Fibroblast of pulmonary artery (primary cell): ENCODE results near the gene KCNQ4.

Experiments used
- DNase-seq: peaks from one replicate; pipeline ENCODE4 v3.0.0-alpha.2; 2010; ENCODE audit warnings: low read depth
- H3K4me3 ChIP-seq: replicated peaks from 2 replicates; pipeline ENCODE4 v1.5.1; 2011; ENCODE audit warnings: low read depth, mild to moderate bottlenecking, control low read depth, low read length, moderate library complexity
- CTCF ChIP-seq: IDR thresholded peaks from 2 replicates; pipeline ENCODE4 v1.5.1; 2011; ENCODE audit warnings: mild to moderate bottlenecking, control low read depth, low read length, inconsistent platforms; ENCODE audit errors: missing control alignments

Gene KCNQ4

GRCh38 chr1:40836283-40836682, 52.7 kb downstream of the KCNQ4 start:
- DNase-seq = no peak
- H3K4me3 ChIP-seq = no peak overlapping the region
- TF ChIP-seq CTCF = no peak

- no peak for TF ChIP-seq CTCF
- DNase-seq = no peak
- no peak overlapping the region for H3K4me3 ChIP-seq
These were observed 54.0 kb downstream of the KCNQ4 start for GRCh38 chr1:40837601-40838000.

DNA sequence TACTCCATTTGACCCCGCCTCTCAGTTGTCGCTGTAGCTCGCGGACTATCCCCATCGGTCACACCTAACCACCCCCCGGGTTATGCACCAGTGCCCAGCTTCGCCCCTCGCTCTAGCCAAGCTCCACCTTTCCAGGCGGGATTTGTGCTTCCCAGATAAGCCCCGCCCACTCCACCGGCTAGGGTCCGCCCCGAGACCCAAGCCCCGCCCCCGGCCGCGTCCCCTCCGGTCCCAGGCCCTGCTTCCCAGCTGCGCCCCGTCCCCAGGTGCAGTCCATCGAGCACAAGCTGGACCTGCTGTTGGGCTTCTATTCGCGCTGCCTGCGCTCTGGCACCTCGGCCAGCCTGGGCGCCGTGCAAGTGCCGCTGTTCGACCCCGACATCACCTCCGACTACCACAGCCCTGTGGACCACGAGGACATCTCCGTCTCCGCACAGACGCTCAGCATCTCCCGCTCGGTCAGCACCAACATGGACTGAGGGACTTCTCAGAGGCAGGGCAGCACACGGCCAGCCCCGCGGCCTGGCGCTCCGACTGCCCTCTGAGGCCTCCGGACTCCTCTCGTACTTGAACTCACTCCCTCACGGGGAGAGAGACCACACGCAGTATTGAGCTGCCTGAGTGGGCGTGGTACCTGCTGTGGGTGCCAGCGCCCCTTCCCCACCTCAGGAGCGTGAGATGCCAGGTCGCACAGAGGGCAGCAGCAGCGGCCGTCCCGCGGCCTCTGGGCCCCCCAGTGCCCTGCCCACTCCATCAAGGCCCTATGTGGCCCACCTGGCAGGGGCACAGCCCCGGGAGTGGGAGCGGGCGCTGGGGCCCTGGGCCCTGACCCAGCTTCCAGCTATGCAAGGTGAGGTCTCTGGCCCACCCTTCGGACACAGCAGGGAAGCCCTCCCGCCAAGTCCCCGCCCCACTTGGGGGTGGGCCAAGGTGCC, 54.7 kb downstream of the KCNQ4 start:
- H3K4me3 ChIP-seq = no peak overlapping the region
- DNase-seq = no peak
- no peak for TF ChIP-seq CTCF

DNA sequence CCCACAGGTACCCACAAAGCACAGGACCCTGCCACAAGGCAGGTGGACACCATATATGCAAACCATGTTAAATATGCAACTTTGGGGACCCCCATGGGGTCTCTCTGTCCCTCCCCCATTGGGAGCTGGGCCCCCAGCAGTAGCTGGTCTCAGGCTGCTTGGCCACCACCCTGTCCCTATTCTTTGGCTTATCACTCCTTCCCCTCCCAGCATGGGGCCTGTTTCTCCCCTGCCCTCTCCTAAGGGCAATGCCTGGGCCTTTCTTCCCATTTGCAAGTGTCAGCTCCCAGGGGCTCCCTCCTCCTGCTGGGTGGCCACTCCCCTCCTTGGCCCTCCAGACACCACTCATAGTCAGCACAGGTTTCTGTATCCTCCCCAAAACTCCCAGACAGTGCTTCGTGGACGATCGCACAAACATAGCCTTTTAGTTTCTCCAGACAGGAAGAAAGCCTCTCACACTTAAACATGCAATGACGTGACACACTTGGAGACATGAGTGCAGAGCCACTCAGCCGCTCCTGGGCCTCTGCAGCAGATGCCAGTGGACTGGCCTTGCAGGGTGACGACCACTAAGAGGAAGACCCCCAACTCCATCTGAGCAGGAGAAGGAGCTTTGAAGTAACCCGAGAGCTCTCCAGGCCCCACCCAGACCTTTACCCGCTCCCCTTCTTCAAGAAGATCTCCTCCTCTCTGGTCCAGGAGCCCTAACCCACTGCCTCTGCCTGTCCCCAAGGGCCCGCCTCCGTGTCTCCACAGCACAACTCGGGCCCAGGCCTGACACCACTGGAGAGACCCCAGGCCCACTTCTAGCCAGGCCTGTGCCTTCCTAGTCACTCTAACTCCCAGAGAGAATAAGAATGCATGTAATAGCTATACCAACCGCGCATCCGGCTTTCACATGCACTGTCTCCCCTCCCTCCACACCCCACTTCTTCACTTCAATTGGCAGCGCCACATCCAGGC, 55.7 kb downstream of the KCNQ4 start:
- DNase-seq = no peak
- TF ChIP-seq CTCF = no peak

DNA sequence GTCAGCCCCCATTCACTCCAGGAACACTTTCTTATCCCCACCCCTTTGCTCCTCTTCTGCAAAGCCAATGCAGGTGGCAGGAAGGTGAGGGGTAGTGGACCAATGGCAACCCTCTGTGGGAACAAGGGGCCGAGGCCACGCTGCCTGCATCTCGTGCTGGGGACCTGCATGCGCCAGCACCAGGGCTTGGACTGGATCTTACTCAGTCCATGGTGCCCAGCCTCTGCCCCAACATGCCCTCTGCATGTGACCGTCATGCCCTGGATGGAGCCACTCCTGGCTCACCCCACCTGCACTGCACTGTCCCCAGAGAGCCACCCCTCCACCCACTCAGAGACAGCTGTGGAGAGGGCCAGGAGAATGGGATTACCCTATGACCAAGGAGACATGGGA, 56.4 kb downstream of the KCNQ4 start:
- DNase-seq = no peak
- H3K4me3 ChIP-seq = no peak overlapping the region
- no peak for TF ChIP-seq CTCF

More for the DNA sequence above, 55.7 kb downstream of the KCNQ4 start:
- H3K4me3 ChIP-seq = no peak overlapping the region

DNA sequence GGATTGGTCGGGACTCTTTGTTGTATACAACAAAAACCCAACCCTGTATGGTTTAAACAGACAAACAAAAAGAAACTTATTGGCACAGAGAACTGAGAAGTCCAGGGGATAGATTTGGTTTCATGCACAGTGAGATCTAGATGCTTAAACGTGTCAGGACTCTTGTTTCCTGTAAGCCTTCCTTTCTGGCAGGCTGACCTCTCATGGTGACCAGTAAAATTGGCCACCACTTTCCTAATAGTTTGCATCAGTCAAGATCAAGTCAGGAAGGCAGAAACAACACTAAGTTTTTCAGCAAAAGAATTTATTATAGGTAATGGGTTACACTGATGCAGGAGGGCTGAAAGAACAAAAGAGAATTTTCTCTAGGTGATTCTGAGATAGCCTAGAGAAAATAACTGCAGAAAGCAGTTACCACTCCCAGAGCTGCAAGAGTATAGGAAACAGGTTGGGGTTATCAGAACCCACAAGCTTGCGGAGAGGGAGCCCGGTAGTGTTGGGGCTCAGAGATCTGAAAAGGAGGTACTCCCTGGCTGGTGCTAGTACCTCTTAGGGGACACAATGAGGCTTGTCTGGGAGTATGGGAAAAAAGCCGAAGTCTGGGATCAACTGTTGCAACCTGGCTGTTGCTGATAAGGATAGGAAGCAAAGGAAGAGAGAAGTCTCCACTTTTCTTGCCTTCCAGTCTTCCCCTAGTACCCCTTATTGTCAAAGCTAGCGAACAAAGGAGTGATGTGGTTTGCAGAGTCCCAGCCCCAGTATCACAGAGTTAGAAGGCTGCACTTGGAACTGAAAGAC, 57.1 kb downstream of the KCNQ4 start:
- TF ChIP-seq CTCF = no peak
- DNase-seq = no peak
- H3K4me3 ChIP-seq = no peak overlapping the region
